HG03571 (cell line): ENCODE results near the gene MME.
"Not testable (repeated sequence)": the region's sequence is repeated elsewhere in the genome, so short reads cannot be mapped to it uniquely, and the experiment has no call there.

Source experiments
- ATAC-seq: cut with Tn5 transposase; IDR thresholded peaks from one replicate; pipeline ENCODE4 v1.9.1; 2021; ENCODE audit not compliant: unreplicated experiment

The MME gene

DNA sequence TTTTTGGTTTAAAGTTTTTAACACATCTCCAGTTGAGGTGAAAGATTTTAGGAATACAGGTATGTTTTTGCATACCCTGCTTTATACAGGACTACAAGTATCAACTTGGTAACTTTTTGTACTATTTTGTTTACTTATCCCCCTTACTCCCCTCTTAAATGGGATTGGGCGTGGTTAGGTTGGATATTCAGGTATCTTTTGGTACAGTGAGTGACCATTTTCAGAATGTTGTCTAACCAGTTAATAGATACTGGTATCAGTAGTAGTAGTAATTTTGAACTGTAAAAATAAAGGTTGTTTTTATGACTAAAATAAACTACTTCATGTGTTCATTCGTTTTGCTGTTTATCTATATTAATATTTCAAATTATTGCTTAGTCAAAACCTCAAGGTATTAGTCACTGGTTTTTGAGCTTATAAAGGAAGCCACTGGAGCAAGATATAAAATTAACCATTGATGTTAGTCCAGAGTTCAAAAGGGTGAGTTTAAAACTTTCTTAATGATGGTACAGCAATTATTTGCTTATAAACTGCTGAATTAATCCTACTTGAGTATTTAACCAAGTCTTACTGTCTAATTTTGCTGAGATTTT, 3.3 kb downstream of the MME start:
- no peak for ATAC-seq

- no peak for ATAC-seq
Measured at GRCh38 chr3:155084567-155084966, 4.4 kb downstream of the MME start.

DNA sequence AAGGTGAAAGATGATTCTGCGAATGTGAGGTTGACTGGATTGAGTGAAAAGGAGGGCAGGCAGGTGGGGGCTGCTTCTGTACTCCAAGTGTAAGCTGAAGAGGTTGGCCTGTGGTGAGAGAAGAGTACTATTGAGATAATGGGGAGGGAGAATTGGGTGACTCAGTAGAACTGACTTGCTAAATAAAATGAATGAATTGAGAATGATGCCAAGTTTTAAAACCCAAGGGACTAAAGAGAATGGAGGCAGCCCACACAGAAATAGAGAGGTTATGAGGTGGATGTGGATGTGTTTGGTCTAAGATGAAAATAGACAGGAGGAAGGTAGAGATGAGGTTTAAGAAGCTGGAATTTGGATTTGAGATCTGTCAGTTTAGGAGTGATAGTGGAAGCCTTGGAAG, 5.9 kb downstream of the MME start:
- no peak for ATAC-seq

DNA sequence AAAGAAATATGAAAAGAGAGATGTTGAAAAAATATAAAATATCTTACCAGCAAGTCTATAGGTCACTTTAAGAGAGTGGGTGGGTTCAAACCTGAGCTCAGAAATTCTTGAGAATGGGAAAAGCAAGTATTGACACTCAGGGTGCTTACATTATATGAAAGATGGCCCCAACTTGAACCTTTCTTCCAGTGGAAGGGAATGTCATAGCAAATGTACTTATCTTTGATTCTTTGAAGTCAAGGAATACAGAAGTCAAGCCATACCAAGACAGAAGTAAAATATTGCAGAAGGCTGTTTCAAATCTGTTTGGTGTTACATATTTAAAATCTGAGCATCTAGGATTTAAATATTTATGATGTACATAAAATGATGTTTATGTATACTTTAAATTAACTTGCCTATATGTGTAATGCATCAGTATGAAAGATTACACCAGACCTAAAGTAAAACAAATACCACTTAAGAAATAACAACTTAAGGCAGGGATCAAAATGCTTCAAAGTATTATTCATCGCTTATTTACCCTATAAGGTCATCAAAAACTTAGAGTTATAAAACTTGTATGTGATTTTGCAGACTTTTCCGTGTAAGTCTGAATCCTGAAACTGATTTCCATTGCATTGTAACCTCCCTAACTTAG, 8.7 kb downstream of the MME start:
- ATAC-seq: no peak

DNA sequence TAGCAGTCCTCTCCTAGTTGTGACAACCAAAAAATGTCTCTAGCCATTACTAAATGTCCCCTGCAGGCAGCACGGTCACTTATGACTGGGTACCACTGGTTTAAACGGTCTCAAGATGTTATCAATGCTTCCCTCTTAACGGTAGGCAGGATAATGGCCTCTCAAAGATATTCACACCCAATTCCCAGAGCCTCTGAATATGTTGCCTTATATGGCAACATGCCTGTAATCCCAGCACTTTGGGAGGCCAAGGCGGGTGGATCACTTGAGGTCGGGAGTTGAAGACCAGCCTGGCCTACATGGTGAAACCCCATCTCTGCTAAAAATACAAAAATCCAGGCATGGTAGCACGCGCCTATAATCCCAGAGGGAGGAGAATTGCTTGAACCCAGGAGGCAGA, 9.4 kb downstream of the MME start:
- no peak for ATAC-seq

DNA sequence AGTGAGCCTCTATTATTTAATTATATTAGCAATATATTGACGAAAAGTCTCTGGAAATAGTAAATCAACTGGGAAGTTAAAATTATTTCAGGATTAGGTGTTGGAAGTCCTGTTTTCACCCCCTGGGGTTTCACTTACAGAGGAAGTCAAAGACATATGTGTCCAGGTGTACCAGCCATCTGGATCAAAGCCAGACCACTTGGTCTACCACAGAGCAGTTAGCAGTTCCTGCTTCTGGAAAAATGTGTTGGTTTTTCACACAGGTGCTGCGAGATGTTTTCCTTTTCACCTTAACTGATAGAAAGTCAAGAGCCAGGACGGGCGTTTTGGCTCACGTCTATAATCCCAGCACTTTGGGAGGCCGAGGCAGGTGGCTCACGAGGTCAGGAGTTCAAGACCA, 13.1 kb downstream of the MME start:
- no peak for ATAC-seq

GRCh38 chr3:155096303-155097008, 16.3 kb downstream of the MME start:
- no peak for ATAC-seq

- ATAC-seq: no peak
Measured at GRCh38 chr3:155097009-155097349, 16.9 kb downstream of the MME start.

- no peak for ATAC-seq
Measured at GRCh38 chr3:155101398-155101797, 21.3 kb downstream of the MME start.

DNA sequence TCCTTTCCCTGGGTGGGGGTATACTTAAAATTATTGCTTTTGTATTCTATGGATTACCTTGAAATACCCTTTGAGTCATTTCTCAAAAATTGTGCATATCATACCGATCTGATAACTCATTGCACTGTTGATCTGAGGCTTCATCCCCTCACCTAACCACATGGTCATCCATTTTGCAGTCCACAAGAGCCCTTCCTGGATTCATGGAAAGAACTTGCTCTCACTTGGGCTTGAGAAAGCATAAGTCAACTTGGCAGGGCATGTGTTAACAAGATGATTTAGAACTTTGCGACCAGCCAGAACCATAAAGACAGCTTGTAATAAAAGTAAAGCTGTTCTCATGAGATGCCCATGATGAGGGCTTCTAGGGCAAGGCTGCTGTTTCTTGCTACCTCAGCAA, 22.2 kb downstream of the MME start:
- no peak for ATAC-seq

DNA sequence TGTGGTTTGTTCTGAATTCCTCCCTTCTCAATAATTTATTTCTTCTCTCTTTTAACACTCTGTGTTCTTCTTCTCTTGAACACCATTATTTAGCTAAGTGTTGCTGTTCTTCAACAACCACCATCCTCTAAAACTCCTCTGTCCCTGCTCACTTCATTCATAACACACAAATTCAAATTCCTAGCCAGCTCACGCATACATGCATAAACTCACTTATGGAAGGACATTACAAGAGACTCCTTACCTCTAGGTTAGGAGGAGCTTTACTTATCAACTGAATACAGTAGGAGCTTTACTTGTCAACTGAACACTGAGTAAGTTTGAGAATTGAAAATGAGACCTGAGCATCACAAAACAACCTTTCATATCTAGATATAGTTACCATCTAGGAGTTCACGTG, 23.6 kb downstream of the MME start:
- ATAC-seq: no peak

DNA sequence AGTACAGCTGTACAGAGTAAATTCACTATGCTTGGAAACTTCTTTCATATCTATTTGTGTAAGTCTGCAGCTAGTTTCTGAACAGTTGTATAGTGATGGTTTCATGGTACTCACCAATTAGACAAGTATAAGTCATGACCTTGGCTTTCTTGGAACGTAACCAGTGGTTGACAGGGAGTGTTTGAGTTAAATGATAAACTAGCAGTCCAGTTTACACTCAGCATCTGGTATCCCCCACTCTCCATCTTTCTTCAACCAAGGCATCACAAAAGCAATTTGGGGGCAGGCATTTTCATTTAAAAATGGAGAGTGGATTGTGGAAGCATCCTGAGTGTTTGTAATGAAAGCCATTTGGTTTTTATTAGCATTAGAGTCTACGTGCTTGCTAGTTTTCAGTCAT, 26.0 kb downstream of the MME start:
- ATAC-seq: no peak

DNA sequence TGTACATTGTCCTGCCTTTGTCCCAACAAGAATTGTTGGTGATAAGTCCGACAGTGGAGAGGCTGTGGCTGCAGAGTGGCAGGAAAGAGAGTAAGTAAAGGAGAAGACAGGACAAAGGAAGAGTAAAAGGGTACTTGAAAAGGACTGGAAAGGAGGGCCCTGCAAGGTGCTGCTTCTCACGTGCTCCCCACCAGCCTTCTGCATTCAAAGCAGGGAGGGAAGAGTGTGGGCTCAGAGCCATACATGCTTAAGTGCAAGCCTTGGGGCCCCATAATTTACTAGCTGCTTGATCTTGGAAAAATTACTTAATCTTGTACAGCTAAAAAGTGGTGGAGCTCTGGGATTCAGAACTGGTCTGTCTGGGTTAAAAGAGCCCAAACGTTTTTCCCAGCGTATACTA, 29.9 kb downstream of the MME start:
- no peak for ATAC-seq

DNA sequence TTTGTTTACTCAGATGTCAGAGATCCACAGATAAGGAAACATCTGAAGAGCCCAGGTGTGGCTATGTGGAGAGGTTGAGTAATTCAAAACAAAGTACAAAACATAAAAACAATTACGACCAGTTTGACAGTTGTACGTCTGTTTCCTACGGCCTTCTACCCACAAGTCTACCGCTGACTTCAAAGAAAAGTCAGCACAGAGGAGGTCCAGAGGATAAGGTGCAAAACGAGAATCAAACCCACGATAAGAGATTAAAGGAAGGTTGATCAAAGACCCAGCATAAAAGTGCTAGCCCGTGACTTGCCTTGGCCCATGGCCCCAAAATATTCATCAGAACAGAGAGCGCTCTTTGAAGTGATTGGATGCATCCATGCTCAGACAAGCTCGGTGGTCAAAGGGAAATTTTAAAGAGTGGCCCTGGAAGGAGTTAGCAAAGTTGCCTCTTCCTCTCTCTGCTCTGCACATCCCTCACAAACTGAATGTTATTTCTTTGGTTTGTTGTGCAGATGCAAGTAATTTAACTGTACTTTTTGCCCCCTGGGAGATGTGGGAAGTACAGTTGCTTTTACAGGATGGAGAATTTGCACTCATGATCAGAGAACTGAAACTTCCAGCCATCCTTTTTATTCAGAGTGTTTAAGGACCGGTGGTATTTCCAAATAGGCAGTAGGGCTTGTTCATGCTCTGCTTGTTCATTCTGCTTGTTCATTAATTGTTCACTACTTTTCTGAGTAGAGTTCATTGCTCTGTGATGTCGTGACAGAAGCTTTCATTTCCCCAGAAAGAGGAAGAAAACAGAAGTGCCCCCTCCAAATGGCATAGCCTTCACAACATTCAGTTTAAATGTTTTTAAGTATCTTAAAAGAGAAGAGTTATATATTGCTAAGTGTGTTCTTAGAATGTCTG, 31.1 kb downstream of the MME start:
- ATAC-seq: no peak

DNA sequence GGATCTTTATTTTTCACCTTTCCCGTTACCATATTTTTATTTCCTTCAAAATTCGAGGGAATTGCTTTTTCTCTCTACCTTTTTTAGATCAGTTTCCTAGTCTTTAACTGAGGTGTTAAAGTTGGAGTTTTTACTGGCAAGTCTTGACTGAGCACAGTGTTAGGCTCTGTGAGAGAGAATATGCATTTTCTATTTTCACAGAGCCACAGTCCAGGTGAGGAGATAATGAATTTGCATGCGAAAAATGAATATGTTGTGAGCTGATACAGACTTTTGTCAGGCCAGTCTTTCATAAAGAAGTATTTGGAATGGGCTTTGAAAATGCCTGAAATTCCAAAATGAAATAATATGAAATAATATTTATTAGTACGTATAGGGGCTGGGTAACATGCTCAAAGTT, 31.9 kb downstream of the MME start:
- no peak for ATAC-seq

DNA sequence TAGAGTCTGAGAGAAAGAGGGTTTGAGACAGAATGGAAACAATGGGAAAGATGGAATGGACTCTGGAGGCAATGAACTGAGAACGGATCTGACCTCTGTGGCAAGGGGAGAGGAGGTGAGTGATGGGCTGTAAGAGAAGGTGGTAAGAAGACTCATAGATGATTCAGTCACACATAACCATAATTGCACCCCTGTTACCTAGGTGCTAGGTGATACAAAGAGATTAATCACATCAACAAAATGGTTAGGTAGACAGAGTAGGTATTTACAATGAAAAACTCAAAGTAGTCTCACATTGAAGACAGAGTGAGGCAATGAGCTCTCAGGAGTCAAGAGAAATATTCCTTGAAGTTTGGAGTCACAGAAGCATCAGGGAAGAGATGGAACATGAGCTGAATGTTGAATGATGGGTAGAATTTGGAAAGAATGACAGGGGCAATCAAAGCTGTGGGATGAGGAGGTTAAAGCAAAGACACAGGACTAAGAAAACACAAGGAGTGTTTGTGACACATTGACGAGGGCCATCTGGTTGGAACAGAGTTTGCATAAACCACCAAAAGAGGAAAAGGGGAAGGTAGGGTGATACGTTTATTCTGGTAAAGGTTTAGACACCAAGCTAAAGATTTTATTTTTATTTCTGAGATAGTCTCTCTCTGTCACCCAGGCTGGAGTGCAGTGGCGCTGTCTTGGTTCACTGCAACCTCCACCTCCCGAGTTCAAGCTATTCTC, 32.7 kb downstream of the MME start:
- ATAC-seq: no peak

DNA sequence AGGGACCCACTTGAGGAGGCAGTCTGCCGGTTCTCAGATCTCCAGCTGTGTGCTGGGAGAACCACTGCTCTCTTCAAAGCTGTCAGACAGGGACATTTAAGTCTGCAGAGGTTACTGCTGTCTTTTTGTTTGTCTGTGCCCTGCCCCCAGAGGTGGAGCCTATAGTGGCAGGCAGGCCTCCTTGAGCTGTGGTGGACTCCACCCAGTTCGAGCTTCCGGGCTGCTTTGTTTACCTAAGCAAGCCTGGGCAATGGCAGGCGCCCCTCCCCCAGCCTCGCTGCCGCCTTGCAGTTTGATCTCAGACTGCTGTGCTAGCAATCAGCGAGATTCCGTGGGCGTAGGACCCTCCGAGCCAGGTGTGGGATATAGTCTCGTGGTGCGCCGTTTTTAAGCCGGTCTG, 44.6 kb downstream of the MME start:
- ATAC-seq: not testable (repeated sequence)

- ATAC-seq: no peak
Measured at GRCh38 chr3:155129396-155129795, 49.3 kb downstream of the MME start.

DNA sequence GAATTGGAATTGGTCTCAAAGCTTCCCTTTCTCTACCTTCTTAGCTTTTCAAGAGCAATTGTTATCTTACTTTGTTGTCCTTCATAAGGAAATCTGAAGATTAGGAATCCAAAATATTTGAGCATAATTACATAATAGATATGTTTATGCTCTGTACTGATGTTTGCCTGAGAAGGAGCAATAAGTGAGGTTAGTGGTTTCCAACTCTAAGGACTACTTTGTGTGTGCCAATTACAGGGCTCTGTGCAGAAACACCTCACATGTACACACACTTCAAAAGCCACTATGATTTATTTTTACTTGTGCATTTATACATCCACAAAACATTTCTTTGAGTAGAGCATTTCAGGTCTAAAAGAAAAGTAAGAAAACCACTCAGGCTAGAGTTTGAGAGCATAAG, 49.9 kb downstream of the MME start:
- no peak for ATAC-seq

DNA sequence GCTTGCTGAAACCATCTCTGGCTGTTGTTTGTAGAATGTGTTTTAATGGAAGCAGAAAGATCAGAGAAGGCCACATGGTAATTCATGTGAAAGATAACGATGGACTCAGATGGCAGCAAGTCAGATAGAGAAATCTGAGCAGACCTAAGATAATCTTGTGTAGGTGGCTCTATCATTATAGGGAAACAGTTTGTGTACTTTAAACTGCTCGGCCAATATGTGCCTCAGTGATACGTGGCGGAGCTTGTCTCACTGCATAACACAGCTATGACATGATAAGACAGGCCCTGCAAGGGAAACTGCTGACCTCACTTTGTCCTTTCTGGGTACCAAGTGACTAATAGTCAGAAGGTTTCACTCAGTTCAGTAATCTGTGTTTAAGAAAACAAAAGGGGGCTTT, 51.0 kb downstream of the MME start:
- ATAC-seq: no peak

GRCh38 chr3:155134311-155134710, 54.2 kb downstream of the MME start:
- ATAC-seq: not testable (repeated sequence)
